COLO829 (cell line): ENCODE measurements around the gene EHD2.

Experiments
- DNase-seq: peaks from one replicate; pipeline ENCODE4 v3.0.0; 2012; ENCODE audit warnings: low spot score

Gene EHD2

GRCh38 chr19:47691090-47691489 is 22.1 kb upstream of the EHD2 start:
- no peak for DNase-seq

DNA sequence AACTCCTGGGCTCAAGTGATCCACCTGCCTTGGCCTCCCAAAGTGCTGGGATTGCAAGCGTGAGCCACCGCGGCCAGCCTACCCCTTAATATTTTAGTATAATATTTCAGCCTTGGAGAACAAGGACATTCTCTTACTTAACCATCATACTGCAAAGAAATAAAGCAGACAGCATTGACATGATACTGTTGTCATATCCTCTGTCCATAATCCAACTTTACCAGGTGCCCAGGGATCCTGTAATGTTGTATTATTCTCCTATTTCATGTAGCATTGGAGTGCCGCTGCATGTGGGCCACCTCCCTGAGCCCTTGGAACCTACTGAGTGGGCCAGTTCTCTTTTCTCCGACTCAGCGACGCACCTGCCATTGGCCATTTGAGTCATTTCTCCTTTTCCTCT is 21.4 kb upstream of the EHD2 start:
- no peak for DNase-seq

DNA sequence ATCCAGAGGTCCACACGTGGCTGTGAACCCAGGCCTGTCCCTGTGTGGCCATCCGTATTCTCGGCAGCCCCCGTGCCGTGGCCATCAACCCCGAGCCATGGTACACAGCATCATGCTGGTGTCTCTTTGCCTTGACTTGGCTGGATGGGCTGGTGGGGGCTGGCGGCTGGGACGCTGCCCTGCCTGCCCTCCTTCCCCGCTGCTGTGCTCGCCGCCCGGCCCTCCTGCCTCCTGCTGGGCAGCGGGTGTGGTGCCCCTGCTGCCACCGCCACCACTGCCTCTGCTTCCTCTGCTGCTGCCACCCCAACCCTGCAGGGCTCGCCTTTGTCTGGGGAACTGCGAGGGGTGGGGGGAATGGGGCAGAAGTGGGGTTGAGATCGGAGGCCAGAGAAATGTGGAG is 19.7 kb upstream of the EHD2 start:
- DNase-seq, result no peak

GRCh38 chr19:47693903-47694302 is 19.3 kb upstream of the EHD2 start:
- DNase-seq, result no peak

- no peak for DNase-seq
Measured at GRCh38 chr19:47694466-47695273, 18.6 kb upstream of the EHD2 start.

GRCh38 chr19:47695533-47696262 is 17.5 kb upstream of the EHD2 start:
- no peak for DNase-seq

DNA sequence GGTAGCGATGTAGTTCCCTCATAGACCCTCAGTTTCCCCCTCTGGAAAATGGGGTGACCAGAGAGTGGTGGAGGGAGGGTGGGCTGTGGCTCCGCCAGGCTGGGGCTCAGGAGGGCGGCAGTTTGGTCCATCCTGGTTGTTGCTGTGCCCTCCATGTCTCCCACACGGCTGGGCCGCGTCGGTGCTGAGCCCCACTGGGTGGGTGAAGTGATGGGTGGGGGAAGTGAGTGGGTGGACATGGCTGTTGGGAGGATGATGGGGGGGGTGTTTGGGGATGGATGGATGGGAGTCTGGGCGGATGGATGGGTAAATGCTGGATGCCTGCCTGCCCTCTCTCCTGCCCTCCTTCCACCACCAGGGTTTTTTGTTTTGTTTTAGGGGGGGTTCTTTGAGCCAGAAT is 16.6 kb upstream of the EHD2 start:
- no peak for DNase-seq

GRCh38 chr19:47697863-47698609 is 15.2 kb upstream of the EHD2 start:
- DNase-seq, result peak; percentile 80

- no peak for DNase-seq
Measured at GRCh38 chr19:47698631-47699359, 14.4 kb upstream of the EHD2 start.

GRCh38 chr19:47699360-47699917 is 13.8 kb upstream of the EHD2 start:
- DNase-seq, result peak; percentile 69

DNA sequence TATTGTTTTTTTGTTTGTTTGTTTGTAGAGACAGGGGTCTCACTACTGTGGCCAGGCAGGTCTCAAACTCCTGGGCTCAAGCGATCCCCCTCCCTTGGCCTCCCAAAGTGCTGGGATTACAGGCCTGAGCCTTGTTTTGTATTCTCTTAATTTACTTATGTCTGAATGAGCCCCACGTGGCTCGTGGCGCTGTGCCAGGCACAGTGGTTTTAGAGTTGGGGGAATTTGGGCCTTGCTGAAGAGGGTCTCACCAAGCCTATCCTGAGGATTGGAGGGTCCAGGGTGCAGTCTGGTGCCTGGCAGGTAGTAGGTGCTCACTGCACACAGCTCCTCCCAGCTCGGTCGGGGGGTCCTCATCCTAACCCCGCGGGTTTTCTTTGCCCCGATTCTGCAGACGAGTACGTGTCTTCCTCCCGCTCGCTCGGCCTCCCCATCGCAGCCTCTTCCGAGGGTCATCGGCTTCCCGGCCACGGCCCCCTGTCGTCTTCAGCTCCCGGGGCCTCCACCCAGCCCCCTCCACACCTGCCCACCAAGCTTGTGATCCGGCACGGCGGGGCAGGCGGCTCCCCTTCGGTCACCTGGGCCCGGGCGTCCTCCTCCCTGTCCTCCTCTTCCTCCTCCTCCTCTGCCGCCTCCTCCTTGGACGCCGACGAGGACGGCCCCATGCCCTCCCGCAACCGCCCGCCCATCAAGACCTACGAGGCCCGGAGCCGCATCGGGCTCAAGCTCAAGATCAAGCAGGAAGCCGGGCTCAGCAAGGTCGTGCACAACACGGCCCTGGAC is 12.1 kb upstream of the EHD2 start:
- DNase-seq, result no peak

DNA sequence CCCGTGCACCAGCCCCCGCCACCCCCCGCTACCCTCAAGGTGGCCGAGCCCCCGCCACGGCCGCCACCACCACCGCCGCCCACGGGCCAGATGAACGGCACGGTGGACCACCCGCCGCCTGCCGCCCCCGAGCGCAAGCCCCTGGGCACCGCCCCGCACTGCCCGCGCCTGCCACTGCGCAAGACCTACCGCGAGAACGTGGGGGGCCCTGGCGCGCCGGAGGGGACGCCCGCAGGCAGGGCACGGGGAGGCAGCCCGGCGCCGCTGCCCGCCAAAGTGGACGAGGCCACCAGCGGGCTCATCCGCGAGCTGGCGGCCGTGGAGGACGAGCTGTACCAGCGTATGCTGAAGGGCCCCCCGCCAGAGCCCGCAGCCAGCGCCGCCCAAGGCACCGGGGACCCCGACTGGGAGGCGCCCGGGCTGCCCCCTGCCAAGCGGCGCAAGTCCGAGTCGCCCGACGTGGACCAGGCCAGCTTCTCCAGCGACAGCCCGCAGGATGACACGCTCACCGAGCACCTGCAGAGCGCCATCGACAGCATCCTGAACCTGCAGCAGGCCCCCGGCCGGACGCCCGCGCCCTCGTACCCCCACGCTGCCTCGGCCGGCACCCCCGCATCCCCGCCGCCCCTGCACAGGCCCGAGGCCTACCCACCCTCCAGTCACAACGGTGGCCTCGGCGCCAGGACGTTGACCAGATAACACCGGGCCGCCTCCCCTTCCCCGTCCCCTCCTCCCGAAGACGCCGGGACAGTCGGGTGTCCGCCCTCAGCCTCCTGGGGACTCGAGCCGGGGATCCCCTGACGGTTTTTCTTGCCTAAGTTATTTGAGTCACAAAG is 11.3 kb upstream of the EHD2 start:
- no peak for DNase-seq

DNA sequence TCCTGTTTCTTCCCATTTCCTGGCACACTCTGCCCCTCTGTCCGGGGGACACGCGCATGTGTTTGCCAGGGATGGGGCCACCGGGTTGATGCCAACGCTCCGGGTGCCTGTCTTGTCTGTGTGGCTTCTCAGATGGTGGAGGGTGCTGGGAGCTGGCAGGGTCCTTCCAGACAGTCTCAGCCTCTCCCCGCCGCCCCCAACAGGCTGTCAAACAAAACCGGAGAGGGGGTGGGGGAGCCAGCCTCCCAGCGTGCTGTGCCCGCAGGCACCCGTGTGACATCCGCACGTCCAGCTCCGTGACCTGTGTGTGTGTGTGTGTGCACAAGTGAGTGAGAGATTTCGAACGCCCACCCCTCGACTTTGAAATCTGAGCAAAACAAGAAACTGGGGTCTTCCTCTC is 10.6 kb upstream of the EHD2 start:
- no peak for DNase-seq

GRCh38 chr19:47703301-47703700 is 9.9 kb upstream of the EHD2 start:
- DNase-seq, result no peak

GRCh38 chr19:47704024-47704423 is 9.2 kb upstream of the EHD2 start:
- DNase-seq, result no peak

- DNase-seq, result no peak
Measured at GRCh38 chr19:47704656-47705055, 8.6 kb upstream of the EHD2 start.

- peak; percentile 50 for DNase-seq
Measured at GRCh38 chr19:47707135-47707925, 5.9 kb upstream of the EHD2 start.

DNA sequence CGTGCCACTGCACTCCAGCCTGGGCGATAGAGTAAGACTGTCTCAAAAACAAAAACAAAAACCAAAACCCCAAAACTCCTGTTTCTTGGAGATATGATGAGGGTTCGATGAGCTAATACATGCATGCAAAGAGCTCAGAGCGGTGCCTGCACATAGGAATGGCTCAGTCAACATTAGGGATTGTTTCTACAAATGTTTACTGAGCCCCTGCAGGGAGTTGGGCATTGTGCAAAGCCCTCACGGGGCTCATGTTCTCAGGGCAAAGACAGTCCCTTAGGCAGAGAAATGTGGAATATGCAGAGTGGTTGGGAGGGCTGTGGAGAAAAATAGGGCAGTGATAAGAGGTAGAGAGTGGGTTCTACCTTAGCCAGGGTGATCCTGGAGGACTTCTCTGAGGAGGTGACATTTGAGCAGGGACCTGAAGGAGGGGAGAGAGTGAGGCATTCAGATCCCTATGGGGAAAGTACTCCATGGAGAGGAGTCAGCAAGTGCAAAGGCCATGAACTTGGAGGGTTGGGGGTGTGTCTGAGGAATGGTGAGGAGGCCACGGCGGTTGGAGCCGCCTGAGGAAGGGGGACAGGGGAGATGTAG is 1.5 kb upstream of the EHD2 start:
- no peak for DNase-seq

GRCh38 chr19:47714339-47714738 is 1.1 kb downstream of the EHD2 start:
- no peak for DNase-seq
